Stimulated activated naive CD8-positive, alpha-beta T cell treated with anti-CD3 and anti-CD28 coated beads, Interleukin-15, amount 100 ng/mL, for 72 hours (primary cell): ENCODE data around the gene DCLK1.

Experiments used
- ATAC-seq: fragments of 150-1000 bp; cut with Tn5 transposase; 2 replicates; pipeline ENCODE4 v1.10.0; 2021; ENCODE audit warnings: mild to moderate bottlenecking, moderate library complexity
- DNase-seq, 2 donors: peaks; one replicate each; pipeline ENCODE4 v3.0.0; 2021 to 2022
- H3K27ac Mint-ChIP-seq, 2 donors: one replicate each; pipeline ENCODE4 v1.8.0; 2022; ENCODE audit warnings: mild to moderate bottlenecking in 2 of 2, mixed read lengths in 2 of 2, moderate library complexity in 2 of 2
- H3K27me3 Mint-ChIP-seq: one replicate; pipeline ENCODE4 v1.8.0; 2022; ENCODE audit warnings: mixed read lengths
- H3K4me1 Mint-ChIP-seq: one replicate; pipeline ENCODE4 v1.8.0; 2022; ENCODE audit warnings: mild to moderate bottlenecking, mixed read lengths
- H3K4me3 Mint-ChIP-seq, 2 donors: one replicate each; pipeline ENCODE4 v1.8.0; 2022; ENCODE audit warnings: mild to moderate bottlenecking in 2 of 2, mixed read lengths in 2 of 2, moderate library complexity in 1 of 2
- H3K9me3 Mint-ChIP-seq, 2 donors: one replicate each; pipeline ENCODE4 v1.8.0; 2022; ENCODE audit warnings: mixed read lengths in 2 of 2

Gene DCLK1

GRCh38 chr13:35914662-35915061, 216.5 kb downstream of the DCLK1 start:
- DNase-seq (no peak), ATAC-seq (no peak)
- Mint-ChIP-seq H3K9me3 (peaks cover 0 to 4% of the 10 kb centered on the region in 2 donors), H3K27me3 (no peaks in the 10 kb centered on the region), H3K4me3 (no peak overlapping the region), H3K4me1 (no peaks in the 10 kb centered on the region), H3K27ac (no peak overlapping the region)

- Mint-ChIP-seq H3K27ac (no peak overlapping the region), H3K4me1 (no peaks in the 10 kb centered on the region), H3K4me3 (no peak overlapping the region), H3K27me3 (no peaks in the 10 kb centered on the region), H3K9me3 (peaks cover 0 to 4% of the 10 kb centered on the region in 2 donors)
- DNase-seq: no peak
- no peak for ATAC-seq
Observed at GRCh38 chr13:35912841-35913240, 218.3 kb downstream of the DCLK1 start.

DNA sequence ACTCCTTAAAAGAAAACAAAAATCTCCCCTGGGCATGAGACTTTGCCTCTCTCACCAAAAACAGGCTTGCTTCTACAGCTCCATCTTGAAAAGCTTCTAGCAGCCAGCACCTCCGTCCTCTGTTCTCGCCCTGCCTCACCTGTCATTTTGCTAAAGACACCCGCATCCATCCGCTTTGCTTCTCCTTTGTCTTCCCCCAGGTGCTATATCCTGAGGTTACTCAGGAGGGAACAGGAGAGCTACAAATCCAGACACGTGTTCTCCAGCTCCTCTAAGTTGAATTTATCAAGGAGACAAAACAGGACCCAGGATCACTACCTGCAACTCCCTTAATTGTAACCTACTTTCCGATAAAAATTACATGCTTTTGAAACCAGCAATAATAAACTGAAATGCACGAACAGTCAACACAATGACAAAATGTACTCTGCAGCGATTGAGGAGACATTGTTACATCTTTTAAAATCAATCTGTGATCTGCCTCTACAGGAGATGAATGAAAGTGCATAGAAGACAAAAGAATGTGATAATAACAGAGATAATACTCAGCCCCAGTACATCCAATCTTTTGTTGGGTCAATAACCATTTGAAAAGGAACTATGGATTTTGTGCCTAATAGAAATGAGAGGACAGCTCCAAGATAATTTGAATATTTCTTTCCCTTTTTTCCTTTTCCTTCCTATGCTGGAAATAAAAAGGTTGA, 221.2 kb downstream of the DCLK1 start:
- H3K9me3 Mint-ChIP-seq: peaks cover 0 to 4% of the 10 kb centered on the region in 2 donors
- H3K27ac Mint-ChIP-seq: no peak overlapping the region
- H3K4me3 Mint-ChIP-seq: no peak overlapping the region
- ATAC-seq (no peak), DNase-seq (no peak)
- H3K4me1 Mint-ChIP-seq: no peaks in the 10 kb centered on the region
- H3K27me3 Mint-ChIP-seq: peaks cover 2% of the 10 kb centered on the region

DNA sequence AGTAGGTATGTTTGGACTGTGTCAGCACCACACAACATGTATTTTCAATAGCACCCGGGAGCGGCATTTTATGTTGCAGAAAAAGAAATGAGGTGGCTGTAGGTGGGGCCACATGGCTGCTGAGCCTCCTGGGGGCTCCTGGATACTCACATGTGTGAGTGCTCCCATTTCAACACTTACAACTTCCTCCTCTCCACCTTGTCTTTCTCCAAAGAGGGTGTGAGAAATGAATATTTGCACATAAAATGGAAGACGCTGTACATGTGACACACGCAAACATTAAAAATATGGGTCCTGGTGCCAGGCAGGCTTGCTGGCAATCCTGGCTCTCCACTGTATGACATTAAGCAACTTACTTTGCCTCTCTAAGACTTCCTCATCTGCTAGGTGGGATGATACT, 222.1 kb downstream of the DCLK1 start:
- peaks cover 6% of the 10 kb centered on the region for H3K27me3 Mint-ChIP-seq
- H3K4me1 Mint-ChIP-seq: no peaks in the 10 kb centered on the region
- no peak overlapping the region for H3K4me3 Mint-ChIP-seq
- peaks cover 0 to 4% of the 10 kb centered on the region in 2 donors for H3K9me3 Mint-ChIP-seq
- ATAC-seq: no peak
- DNase-seq: no peak
- H3K27ac Mint-ChIP-seq: no peak overlapping the region

DNA sequence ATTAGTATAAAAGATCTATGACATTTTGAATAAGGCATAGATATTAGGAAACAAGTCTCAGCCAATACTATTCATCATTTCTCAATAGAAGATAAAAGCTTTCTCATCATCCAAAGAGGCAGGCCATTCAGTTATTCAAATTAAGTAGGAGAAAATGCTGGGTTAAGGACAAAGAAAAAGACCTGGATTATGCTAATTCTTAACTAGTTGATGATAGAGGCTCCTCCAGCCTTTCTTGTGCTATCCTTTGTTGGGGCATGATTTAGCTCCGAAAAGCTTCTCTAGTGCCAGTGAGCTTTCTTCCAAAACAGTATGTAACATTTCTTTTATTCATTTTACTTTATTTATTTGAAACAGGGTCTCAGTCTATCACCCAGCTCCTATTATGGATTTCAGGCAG, 223.0 kb downstream of the DCLK1 start:
- DNase-seq (no peak), ATAC-seq (no peak)
- H3K27me3 Mint-ChIP-seq: peaks cover 6% of the 10 kb centered on the region
- H3K4me1 Mint-ChIP-seq: no peaks in the 10 kb centered on the region
- no peak overlapping the region for H3K4me3 Mint-ChIP-seq
- H3K27ac Mint-ChIP-seq: no peak overlapping the region
- peaks cover 0 to 4% of the 10 kb centered on the region in 2 donors for H3K9me3 Mint-ChIP-seq

- no peak for ATAC-seq
- no peaks in the 10 kb centered on the region for H3K4me1 Mint-ChIP-seq
- no peak for DNase-seq
- H3K4me3 Mint-ChIP-seq: no peak overlapping the region
- no peak overlapping the region for H3K27ac Mint-ChIP-seq
- H3K9me3 Mint-ChIP-seq: no peaks in the 10 kb centered on the region
- peaks cover 6% of the 10 kb centered on the region for H3K27me3 Mint-ChIP-seq
Observed at GRCh38 chr13:35906636-35907035, 224.5 kb downstream of the DCLK1 start.

DNA sequence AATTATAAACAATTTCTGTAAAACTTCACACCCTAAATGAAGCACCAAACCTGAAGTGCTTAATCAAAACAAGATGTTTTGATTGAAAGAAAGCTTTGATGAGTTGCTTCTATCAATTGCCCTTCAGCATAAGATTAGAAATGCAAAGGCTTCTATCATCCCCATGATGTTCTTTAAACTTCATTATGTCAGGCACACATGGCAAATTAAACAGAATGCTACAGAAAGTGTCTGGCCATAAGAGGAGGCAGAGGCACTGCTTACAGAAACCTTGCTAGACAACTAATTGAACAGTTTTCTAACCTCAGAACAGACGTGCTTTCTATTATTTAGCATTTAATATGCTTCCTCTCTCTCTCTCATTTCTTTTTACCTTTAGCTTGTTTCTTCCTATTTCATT, 228.1 kb downstream of the DCLK1 start:
- DNase-seq (no peak), ATAC-seq (no peak)
- H3K27me3 Mint-ChIP-seq: peaks cover 6% of the 10 kb centered on the region
- no peaks in the 10 kb centered on the region for H3K9me3 Mint-ChIP-seq
- H3K4me3 Mint-ChIP-seq: no peak overlapping the region
- no peak overlapping the region for H3K27ac Mint-ChIP-seq
- no peaks in the 10 kb centered on the region for H3K4me1 Mint-ChIP-seq

- Mint-ChIP-seq H3K4me1 (no peaks in the 10 kb centered on the region), H3K27ac (no peak overlapping the region), H3K27me3 (no peaks in the 10 kb centered on the region), H3K9me3 (no peaks in the 10 kb centered on the region), H3K4me3 (no peak overlapping the region)
- DNase-seq: no peak
- ATAC-seq: no peak
Observed at GRCh38 chr13:35898041-35898440, 233.1 kb downstream of the DCLK1 start.

DNA sequence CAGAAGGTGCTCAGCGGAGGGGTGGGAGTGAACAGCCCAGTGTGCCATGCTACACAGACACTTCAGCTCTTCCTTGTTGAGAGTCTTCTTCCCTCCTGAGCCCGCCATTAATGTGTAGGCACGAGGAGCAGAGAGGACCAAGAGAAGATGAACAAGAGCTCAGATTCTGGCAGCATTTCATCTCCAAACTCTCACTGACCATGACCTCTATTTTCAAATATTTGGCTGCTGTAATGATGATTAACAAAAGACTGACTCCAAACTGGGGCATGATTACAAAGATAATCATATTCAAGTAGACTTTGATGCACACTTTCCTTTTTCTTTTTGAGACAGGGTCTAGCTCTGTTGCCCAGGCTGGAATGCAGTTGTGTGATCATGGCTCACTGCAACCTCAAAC, 236.5 kb downstream of the DCLK1 start:
- no peak overlapping the region for H3K4me3 Mint-ChIP-seq
- H3K9me3 Mint-ChIP-seq: no peaks in the 10 kb centered on the region
- no peaks in the 10 kb centered on the region for H3K4me1 Mint-ChIP-seq
- no peaks in the 10 kb centered on the region for H3K27me3 Mint-ChIP-seq
- no peak overlapping the region for H3K27ac Mint-ChIP-seq
- ATAC-seq: no peak
- no peak for DNase-seq

DNA sequence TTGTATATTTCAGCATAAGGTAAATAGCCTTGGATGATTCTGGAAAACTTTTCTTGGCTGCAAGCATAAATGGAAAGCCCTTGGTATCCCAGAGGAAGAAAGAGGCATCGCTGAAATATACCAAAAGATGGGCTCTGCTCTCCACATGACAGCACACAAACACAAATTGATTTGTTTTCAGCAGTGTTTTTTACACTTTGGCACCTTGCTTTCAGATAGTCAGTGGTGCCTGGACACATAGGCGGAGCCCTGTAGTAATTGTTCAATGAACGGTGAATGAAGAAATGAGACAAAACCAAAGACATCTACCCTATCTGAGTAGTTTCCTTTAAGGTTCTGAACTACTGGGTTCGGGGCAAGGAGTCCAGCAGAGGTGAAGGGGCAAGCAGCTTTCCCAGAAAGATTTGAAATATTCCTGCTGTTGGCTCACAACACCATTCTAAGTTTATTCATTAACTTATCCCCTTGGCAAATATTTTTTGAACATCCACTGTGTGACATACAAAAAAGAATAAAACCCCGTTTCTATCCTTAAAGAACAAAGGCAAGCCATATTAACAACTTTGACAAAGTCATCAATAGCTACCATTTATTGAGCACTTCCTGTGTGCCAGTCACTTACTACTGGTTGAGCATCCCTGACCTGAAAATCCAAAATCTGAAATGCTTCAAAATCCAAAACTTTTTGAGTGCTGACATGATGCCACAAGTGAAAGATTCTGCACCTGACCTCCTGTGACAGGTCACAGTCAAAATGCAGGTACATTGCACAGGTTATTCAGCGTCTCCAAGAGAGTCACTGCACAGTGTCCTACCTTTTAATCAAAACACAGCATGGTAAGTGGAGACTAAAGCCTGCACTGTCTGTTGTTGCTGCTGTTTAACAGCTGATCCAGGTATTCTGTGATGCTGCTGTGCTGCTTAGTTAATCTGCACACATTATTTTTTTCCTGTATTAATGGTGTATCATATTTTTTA, 238.1 kb downstream of the DCLK1 start:
- Mint-ChIP-seq H3K4me1 (no peaks in the 10 kb centered on the region), H3K4me3 (no peak overlapping the region), H3K9me3 (no peaks in the 10 kb centered on the region), H3K27ac (no peak overlapping the region), H3K27me3 (no peaks in the 10 kb centered on the region)
- DNase-seq: no peak
- ATAC-seq: no peak

GRCh38 chr13:35891507-35892441, 239.4 kb downstream of the DCLK1 start:
- Mint-ChIP-seq H3K9me3 (no peaks in the 10 kb centered on the region), H3K27me3 (no peaks in the 10 kb centered on the region), H3K27ac (no peak overlapping the region), H3K4me3 (no peak overlapping the region), H3K4me1 (no peaks in the 10 kb centered on the region)
- ATAC-seq: no peak
- DNase-seq: no peak

DNA sequence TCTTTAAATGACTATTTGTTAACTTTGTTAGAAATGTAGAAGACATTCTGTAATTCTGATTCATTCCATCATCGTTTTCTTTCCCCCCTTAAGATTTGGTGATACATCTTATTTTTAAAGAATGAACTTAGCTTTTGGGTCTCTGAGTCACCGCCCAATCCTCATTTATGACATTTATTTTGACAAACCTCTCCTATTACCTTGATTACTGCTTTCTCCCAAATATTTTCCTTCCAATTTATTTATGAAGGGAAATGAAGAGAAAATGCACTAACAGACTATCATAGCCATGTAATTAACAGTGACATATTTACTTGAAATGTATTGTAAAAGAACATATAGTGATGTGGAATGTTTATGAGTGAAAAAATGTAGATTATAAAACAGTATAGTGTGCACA, 241.6 kb downstream of the DCLK1 start:
- DNase-seq (no peak), ATAC-seq (no peak)
- Mint-ChIP-seq H3K27me3 (no peaks in the 10 kb centered on the region), H3K9me3 (no peaks in the 10 kb centered on the region), H3K4me3 (no peak overlapping the region), H3K4me1 (no peaks in the 10 kb centered on the region), H3K27ac (no peak overlapping the region)

DNA sequence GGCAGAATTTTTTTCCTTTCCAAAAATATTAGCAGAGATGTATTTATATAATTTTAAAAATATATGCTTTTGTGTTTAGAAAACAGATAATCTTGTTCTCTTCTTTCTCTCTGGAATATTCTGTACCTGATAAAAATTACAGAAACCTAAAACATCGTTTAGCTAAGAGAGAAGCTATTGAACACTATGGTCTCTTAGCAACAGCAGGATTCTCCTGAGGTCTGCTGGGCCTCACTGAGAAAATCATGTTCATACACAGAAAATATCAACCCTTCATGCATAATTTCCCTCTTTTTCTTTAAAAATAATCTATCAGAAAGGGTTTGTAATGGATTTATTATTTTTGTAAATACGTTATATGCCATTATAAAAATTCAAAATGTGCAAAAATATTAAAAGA, 242.2 kb downstream of the DCLK1 start:
- H3K9me3 Mint-ChIP-seq: no peaks in the 10 kb centered on the region
- ATAC-seq: no peak
- DNase-seq: no peak
- no peaks in the 10 kb centered on the region for H3K4me1 Mint-ChIP-seq
- no peak overlapping the region for H3K4me3 Mint-ChIP-seq
- no peaks in the 10 kb centered on the region for H3K27me3 Mint-ChIP-seq
- no peak overlapping the region for H3K27ac Mint-ChIP-seq

GRCh38 chr13:35888457-35888883, 242.7 kb downstream of the DCLK1 start:
- Mint-ChIP-seq H3K27me3 (no peaks in the 10 kb centered on the region), H3K9me3 (no peaks in the 10 kb centered on the region), H3K4me3 (no peak overlapping the region), H3K27ac (no peak overlapping the region), H3K4me1 (no peaks in the 10 kb centered on the region)
- ATAC-seq (no peak), DNase-seq (no peak)

DNA sequence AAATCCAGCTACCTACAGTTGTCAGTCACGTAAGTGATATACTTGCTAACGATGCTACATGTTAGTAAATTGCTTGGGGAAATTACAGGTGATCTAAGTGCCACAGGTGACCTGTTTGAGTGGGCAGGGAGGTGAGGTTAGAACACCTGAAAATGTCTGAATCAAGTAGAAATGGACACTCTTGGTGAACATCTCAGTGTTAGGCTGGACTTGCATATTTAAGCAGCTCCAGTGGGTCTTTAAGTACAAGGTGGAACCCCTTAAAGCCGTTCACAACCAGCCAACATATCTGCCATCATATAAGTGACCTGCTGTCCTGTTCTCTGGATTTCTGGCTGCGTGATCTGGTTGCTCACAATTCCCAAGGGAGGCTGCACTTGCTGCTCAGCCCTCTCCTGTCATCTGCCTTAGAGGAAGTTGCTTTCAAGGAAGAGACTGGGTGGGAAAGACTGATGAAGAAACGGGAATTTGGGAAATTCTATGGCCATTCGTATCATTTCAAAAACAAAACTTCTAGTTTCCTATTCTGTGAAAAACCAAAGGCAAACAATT, 244.0 kb downstream of the DCLK1 start:
- H3K9me3 Mint-ChIP-seq: no peaks in the 10 kb centered on the region
- H3K4me1 Mint-ChIP-seq: no peaks in the 10 kb centered on the region
- no peak for DNase-seq
- H3K4me3 Mint-ChIP-seq: no peak overlapping the region
- H3K27ac Mint-ChIP-seq: no peak overlapping the region
- ATAC-seq: no peak
- H3K27me3 Mint-ChIP-seq: no peaks in the 10 kb centered on the region
